GM21447 (cell line): Measurements from ENCODE around the gene IGF1R.

ENCODE experiments used
- ATAC-seq: cut with Tn5 transposase; IDR thresholded peaks from one replicate; pipeline ENCODE4 v1.9.1; 2021; ENCODE audit not compliant: unreplicated experiment

IGF1R gene

GRCh38 chr15:98743177-98743576 lies 94.8 kb downstream of the IGF1R start:
- ATAC-seq = no peak

- no peak for ATAC-seq
Measured at GRCh38 chr15:98744506-98744905, 96.2 kb downstream of the IGF1R start.

- ATAC-seq = no peak
Measured at GRCh38 chr15:98745179-98745578, 96.8 kb downstream of the IGF1R start.

- ATAC-seq = no peak
Measured at GRCh38 chr15:98745650-98746374, 97.5 kb downstream of the IGF1R start.

GRCh38 chr15:98746375-98747155 lies 98.2 kb downstream of the IGF1R start:
- no peak for ATAC-seq

GRCh38 chr15:98751767-98752166 lies 103.4 kb downstream of the IGF1R start:
- ATAC-seq = no peak

- no peak for ATAC-seq
Measured at GRCh38 chr15:98753726-98754656, 105.7 kb downstream of the IGF1R start.

- no peak for ATAC-seq
Measured at GRCh38 chr15:98754657-98755022, 106.3 kb downstream of the IGF1R start.

- no peak for ATAC-seq
Measured at GRCh38 chr15:98755138-98755537, 106.8 kb downstream of the IGF1R start.

- ATAC-seq = no peak
Measured at GRCh38 chr15:98755781-98756180, 107.4 kb downstream of the IGF1R start.

GRCh38 chr15:98758224-98758623 lies 109.9 kb downstream of the IGF1R start:
- ATAC-seq = no peak

- ATAC-seq = no peak
Measured at GRCh38 chr15:98759277-98759676, 110.9 kb downstream of the IGF1R start.

- ATAC-seq = no peak
Measured at GRCh38 chr15:98760112-98760826, 111.9 kb downstream of the IGF1R start.

- no peak for ATAC-seq
Measured at GRCh38 chr15:98760975-98761374, 112.6 kb downstream of the IGF1R start.

GRCh38 chr15:98763179-98763578 lies 114.8 kb downstream of the IGF1R start:
- no peak for ATAC-seq

GRCh38 chr15:98764291-98764690 lies 116.0 kb downstream of the IGF1R start:
- no peak for ATAC-seq

- no peak for ATAC-seq
Measured at GRCh38 chr15:98765610-98766009, 117.3 kb downstream of the IGF1R start.

GRCh38 chr15:98767692-98768091 lies 119.4 kb downstream of the IGF1R start:
- no peak for ATAC-seq

- no peak for ATAC-seq
Measured at GRCh38 chr15:98769867-98770266, 121.5 kb downstream of the IGF1R start.

- no peak for ATAC-seq
Measured at GRCh38 chr15:98770984-98771383, 122.6 kb downstream of the IGF1R start.

- no peak for ATAC-seq
Measured at GRCh38 chr15:98771541-98771940, 123.2 kb downstream of the IGF1R start.
